CD4-positive, alpha-beta T cell treated with Interleukin-6 at 100 ng/mL for 8 hours (primary cell): ENCODE measurements around the gene SRPX2.
"Not testable (repeated sequence)": the region's sequence is repeated elsewhere in the genome, so short reads cannot be mapped to it uniquely, and the experiment has no call there.

Experiments used
- DNase-seq: peaks from one replicate; pipeline ENCODE4 v3.0.0-alpha.2; 2020; ENCODE audit warnings: mixed read lengths, low spot score

SRPX2 gene

DNA sequence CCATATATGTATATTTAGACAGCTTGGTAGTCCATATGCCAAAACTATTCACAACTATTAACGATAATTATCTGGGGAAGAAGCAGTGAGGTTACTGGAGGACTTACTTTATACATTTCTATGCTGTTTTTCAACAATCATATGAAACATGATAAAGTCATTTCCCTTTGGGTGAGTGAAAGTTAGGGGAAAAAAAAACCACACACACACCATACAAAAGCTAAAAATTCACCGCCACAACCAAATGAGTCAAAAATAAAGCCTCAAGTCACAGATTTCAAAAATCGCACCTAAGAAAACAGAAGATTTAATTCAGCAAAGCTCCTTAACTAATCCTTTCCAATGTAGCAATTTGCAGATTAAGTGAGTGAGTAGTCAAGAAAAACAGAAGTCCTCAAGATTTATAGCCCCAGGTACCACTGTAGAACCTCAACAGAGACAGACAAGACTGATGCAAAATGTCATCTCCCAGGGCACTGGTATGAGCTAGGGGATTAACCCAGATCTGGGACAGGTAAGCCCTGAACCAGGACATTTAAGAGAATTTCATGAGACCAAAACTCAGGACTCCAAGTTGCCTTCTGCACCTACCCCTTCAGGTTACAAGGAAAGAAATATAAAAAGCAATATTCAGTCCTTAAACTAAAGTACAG, 52.8 kb downstream of the SRPX2 start:
- no peak for DNase-seq

DNA sequence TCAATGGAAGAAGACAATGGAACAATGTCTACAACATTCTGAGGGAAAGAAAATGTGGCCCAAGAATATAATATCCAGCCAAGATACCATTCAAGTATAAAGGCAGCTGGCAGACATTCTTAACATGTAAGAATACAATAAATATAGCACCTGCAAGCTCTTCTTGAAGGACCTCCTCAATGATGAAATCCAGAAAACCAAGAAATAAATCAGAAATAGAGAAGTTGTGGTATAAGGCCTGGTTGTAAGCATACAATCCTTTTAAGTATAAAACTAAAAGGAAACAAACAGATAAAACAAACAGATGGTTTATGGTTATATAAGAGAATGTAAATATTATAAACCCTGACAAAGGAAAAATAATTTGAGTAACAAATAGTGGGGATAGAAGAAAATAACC, 54.6 kb downstream of the SRPX2 start:
- DNase-seq, result no peak

DNA sequence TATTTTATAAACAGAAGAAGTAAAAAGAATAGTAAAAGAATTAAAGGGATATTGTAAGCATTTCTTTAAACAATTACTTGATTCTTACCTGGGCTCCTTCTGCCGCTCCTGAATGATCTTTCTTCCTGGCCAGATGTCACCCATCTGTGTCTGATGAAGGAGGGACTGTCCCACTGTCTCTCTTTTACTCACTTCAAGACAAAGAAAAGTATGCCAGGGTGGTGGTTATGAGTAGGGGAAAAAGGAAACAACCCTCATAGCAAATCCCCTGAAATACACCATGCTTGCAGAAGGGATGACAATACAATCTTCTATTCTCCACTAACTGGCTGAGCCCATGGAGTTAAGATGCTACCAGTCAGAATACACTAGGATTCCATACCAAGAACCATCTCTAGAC, 56.8 kb downstream of the SRPX2 start:
- no peak for DNase-seq

DNA sequence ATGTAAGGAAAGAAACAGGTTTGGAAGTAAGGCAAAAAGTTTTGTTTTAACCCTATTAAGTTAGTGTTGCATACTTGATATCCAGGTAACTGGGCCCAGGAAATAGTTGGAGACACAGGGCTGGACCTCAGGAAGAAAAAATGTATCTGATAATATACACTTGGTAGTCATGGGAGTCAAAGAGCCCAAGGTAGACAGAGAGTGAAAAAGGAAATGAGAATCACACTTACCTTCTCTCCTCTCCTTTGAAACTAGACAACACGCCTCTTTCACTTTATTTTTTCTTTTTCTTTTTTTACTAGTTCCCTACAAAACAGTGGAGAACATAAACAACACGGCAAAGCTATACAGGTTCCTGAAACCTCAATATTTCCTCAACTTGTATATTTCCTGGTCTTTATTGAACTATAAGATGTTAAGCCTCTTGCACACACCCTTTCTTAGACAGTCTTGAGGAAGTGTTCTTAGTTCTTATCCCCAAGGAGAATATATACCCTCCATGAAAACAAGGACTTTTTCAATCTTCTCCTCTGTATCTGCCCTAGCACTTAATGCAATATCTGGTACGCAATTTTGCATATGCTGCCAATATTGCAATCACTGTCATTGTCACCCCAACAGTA, 60.7 kb downstream of the SRPX2 start:
- DNase-seq, result no peak

DNA sequence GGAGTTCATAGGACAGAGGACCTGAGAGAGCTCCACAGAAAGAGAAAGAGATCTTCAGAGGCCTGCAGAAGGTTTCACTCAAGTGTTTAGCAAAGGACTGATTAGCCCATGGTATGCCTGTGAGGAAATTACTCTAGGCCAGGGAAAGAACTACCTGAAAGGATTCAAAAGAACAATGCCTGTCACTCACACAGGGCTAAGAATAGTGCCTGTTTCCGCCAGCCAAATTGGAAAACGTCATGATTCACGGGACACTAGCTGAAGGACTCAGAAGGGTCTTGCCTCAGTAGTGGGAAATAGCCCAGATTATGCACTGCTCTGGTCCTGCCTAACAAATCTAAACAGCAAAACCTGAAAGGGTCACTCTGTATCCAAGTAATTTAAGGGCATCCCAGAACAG, 66.8 kb downstream of the SRPX2 start:
- DNase-seq, result no peak

DNA sequence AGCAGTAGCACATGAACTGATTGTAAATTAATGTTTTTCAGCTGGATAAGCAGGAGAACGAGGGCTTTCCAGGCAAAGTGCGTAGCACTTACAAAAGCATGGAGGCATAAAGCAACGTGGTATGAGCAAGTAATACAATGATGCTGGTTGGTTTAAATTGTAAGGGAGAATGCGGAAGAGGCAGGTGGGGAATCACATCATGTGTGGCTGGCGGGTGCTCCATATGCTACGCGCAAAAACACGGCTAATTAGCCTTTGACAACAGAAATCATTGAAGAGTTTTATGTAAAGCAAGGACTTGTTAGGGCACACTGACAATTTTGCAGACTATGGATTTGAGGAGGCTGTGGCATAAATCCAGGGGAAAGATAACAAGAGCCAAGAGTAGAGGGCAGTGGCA, 73.4 kb downstream of the SRPX2 start:
- DNase-seq, result no peak

DNA sequence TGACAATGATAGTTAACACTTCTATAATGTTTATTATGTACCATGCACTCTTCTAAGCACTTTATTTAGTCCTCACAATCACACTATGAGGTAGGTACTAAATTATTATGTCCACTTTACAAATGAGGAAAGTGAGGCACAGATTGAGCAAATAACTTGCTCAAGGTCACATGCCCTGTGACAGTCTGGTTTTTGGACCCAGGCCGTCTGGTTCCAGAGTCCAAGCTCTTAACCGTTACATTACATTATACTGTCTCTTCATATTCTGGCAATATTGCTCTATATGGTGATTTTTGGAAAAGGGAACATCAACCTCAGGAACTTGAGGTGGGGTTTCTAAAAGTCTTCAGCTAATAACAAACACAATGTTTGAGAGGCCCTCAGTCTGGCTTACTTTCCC, 75.1 kb downstream of the SRPX2 start:
- no peak for DNase-seq

DNA sequence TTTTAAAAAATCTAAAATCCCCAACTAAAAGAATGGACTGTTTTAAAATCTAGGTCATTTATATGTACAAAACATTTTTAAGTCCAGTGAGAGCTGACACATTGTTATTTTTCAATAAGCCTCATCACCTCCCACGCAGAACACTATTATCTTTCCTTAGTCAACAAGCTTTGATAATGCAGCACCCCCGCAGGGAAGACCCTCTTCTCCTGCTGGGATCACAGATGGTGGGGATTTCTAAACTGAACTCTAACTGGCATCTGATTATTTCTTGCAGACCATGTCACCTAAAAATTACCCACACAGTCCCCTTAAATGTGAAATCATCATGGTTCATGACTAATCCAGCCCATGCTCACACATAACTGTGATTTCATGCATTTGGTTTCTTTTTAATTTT, 76.3 kb downstream of the SRPX2 start:
- no peak for DNase-seq

DNA sequence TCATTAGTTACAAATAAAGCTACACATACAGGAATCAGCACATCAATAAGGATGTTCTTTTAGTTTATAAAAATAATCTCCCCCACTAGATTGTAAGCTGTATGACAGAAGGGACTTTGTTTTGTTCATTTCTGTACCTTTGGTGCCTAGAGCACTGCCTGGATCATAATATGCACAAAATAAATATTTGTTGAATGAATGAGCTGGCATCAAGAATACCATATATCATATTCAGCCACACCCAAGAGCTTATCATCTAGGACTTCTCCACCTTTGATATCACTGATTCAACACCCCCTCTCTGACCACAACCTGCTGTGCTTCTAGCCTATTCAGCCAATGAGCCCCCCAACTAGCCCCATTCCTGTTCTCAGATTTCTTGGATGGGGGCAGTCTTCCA, 77.3 kb downstream of the SRPX2 start:
- no peak for DNase-seq

DNA sequence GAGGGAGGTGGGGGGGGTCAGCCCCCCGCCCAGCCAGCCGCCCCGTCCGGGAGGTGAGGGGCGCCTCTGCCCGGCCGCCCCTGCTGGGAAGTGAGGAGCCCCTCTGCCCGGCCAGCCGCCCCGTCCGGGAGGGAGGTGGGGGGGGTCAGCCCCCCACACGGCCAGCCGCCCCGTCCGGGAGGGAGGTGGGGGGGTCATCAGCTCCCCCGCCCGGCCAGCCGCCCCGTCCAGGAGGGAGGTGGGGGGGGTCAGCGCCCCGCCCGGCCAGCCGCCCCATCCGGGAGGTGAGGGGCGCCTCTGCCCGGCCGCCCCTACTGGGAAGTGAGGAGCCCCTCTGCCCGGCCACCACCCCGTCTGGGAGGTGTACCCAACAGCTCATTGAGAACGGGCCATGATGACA, 80.0 kb downstream of the SRPX2 start:
- not testable (repeated sequence) for DNase-seq
